GM13976 (cell line): ENCODE data around the gene SLC6A12.

Source experiments
- DNase-seq: peaks from one replicate; pipeline ENCODE4 v3.0.0; 2012; ENCODE audit warnings: low spot score
- in situ Hi-C: fragments of 300-500 bp; cut with MboI; formaldehyde crosslinking; loops from one replicate; pipeline ENCODE4 v1.12.0; 2022; ENCODE audit warnings: low sequenced_read_pairs, mixed read lengths, inconsistent platforms; ENCODE audit not compliant: unreplicated experiment
- TF ChIP-seq, protein P1 (sequence below): IDR thresholded peaks from 2 replicates; pipeline ENCODE4 v1.5.1; 2012; ENCODE audit warnings: borderline replicate concordance, mild to moderate bottlenecking; ENCODE audit not compliant: insufficient read depth; ENCODE audit errors: extremely low read depth, missing control alignments, control extremely low read depth

Gene SLC6A12

DNA sequence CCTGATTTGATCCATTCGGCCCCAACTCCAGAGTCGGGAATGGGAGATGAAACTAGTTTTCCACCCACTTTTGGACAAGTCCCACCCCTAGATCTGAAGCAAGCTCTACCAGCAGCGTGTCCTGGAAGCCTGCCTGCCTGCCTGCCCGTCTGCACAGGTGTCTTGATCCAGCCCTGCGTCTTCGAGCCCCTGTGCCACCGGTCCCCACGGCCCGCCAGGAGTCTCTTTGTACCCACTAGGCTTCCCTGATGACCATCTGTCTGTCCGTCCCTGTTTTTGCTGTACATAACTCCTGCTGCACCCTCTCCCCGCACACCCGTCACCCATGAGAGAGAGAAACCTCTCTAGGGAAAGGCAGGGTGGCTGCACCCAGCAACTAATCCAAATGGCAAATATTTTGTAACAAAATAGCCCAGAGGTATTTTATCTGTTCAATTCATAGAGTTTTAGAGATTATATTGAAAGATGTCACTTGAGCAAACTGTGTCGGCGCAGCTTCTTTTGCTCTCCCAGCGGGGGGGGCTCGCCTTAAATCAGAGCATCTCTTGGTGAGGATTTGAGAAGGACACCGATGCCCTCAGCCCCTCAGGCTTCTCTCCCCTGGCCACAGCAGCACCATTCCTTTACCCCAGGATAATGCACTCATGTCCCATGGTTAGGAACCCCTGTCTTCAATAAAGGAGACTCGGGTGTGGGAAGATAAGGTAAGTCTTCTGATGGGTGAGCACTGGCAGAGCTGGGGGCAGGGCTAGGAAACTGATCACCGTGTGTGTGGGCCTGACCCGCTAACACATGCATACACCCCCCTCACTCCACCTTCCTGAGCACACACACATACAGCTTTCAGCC is 35.8 kb downstream of the SLC6A12 start:
- in situ Hi-C loops = no loop called here
- TF ChIP-seq, protein P1, sequence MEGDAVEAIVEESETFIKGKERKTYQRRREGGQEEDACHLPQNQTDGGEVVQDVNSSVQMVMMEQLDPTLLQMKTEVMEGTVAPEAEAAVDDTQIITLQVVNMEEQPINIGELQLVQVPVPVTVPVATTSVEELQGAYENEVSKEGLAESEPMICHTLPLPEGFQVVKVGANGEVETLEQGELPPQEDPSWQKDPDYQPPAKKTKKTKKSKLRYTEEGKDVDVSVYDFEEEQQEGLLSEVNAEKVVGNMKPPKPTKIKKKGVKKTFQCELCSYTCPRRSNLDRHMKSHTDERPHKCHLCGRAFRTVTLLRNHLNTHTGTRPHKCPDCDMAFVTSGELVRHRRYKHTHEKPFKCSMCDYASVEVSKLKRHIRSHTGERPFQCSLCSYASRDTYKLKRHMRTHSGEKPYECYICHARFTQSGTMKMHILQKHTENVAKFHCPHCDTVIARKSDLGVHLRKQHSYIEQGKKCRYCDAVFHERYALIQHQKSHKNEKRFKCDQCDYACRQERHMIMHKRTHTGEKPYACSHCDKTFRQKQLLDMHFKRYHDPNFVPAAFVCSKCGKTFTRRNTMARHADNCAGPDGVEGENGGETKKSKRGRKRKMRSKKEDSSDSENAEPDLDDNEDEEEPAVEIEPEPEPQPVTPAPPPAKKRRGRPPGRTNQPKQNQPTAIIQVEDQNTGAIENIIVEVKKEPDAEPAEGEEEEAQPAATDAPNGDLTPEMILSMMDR = no peak
- no peak for DNase-seq

DNA sequence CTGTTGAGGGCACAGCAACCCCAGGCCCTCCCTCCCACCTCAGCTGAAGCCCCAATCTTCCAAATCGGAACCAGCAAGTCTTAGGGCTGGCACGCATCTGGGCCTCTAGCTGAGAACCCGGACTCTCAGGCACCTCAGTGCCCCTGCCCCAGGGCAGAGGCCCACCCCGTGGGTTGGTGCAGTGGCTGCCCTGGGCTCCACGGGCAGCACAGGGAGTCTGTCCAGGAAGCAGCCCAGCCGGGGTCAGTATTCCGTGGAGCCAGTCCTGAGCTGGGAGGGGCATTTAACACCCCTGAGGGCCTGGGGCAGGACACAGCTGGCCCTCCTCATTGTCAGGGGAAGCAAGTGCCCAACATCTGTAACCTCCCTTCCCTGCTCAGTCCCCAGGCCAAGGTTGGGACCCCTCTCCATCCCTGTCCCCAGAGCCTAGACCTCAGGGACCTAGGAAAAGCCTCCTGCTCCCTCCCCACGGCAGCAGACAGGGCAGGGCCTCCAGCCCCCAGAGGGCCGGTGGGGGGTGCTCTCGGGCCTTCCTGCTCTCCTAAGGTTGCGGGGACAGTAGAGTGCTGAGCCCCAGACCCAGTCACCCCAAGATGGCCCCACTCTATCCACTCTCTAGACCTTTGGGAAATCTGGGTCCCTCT is 36.5 kb downstream of the SLC6A12 start:
- in situ Hi-C loops = no loop called here
- DNase-seq = no peak
- TF ChIP-seq, protein P1 = no peak

DNA sequence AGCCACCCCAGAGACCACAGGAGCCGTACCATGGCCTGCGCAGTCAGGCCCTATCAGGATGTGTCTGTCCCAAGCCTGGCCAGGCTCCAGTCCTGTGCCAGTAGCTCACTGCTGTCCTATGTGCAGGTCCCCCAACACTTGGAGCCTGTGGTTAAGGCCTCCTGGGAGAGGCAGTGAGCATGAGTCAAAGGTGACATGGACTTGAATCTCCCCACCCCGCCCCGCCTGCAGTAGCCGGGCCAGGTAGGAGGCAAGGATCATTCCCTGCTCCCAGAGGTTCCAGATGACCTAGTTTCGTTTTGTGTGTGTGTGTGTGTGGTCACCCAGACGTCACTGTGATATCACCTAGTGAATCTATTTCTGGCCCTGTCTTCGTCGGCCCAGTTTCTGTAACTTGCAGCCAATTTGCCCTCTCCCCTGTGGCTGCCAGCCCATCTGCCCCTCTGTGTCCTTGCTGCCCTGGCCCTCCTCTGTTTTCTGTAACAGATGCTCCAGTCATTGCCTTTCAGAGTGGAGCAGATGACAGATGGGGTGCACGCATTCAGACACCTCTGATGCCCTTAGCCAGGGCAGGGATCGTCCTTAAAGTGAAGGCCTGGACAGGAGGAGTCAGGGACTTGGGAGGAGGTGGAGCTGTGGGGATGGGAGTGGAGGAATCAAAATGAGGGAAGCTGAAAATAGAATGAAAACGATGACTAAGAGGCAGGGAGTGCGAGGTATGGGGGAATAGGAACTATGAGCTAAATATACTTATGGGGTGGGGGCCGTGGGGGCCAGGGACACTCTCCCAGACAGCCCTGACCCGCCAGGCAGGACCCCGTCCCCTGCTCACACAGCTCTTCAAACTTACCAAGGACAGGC is 37.4 kb downstream of the SLC6A12 start:
- DNase-seq = no peak
- TF ChIP-seq, protein P1 = no peak
- in situ Hi-C loops = no loop called here

DNA sequence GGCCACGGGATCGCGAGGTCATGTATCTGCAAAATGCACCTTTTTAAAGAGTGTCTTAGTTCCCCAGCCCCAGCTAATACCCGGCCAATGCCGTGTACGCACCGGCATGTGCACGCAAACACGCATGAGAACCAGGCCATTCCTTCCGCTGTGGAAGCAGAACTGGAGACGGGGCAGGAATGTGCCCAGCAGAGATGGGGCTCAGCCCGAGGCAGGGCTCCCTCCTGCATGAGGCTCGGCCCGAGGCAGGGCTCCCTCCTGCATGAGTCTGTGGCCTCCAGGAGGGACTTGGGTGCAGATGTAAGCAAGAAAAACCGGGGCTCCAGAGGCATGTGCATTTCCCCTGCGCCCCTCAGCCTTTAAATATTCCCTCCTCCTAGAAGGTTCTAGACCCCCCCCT is 38.2 kb downstream of the SLC6A12 start:
- in situ Hi-C loops = no loop called here
- TF ChIP-seq, protein P1 = no peak
- no peak for DNase-seq

- TF ChIP-seq, protein P1 = no peak
- in situ Hi-C loops = no loop called here
- no peak for DNase-seq
Measured at GRCh38 chr12:175250-175649, 38.7 kb downstream of the SLC6A12 start.

DNA sequence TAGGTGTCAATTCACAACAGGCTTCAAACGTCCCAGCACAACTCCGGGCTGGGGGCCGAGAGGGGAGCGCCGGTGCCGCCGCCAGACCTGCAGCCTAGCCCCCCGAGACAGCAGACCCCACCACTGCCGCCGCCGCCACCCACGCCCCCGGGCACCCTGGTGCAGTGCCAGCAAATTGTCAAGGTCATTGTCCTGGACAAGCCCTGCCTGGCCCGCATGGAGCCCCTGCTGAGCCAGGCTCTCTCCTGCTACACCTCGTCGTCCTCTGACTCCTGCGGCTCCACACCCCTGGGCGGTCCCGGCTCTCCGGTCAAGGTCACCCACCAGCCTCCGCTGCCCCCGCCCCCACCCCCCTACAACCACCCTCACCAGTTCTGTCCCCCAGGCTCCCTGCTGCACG is 39.4 kb downstream of the SLC6A12 start:
- in situ Hi-C loops = no loop called here
- no peak for DNase-seq
- TF ChIP-seq, protein P1 = no peak
